Adrenal gland (tissue), 5 donors: Measurements from ENCODE around the gene ZNF302.

Source experiments
- POLR2A ChIP-seq, 2 donors: fragments of 450-650 bp; IDR thresholded peaks; one replicate each; pipeline ENCODE4 v1.6.1; 2017; ENCODE audit warnings: antibody characterized with exemption in 2 of 2, mild to moderate bottlenecking in 2 of 2, moderate library complexity in 1 of 2
- TF ChIP-seq, protein P1 (sequence below), 6 experiments: fragments of 450-650 bp in 4 of 6; fragments of 200-600 bp in 2 of 6; sonication (generic) in 1 of 6; IDR thresholded peaks; 1 replicate in 5 of 6; 2 replicates in 1 of 6; pipeline versions ENCODE4 v1.5.1 to v1.8.0; 2016 to 2021; ENCODE audit warnings: antibody characterized with exemption in 6 of 6, mild to moderate bottlenecking in 2 of 6, moderate library complexity in 1 of 6
- donor health status: DM: no; HTN: no; CAD: no.

DNA sequence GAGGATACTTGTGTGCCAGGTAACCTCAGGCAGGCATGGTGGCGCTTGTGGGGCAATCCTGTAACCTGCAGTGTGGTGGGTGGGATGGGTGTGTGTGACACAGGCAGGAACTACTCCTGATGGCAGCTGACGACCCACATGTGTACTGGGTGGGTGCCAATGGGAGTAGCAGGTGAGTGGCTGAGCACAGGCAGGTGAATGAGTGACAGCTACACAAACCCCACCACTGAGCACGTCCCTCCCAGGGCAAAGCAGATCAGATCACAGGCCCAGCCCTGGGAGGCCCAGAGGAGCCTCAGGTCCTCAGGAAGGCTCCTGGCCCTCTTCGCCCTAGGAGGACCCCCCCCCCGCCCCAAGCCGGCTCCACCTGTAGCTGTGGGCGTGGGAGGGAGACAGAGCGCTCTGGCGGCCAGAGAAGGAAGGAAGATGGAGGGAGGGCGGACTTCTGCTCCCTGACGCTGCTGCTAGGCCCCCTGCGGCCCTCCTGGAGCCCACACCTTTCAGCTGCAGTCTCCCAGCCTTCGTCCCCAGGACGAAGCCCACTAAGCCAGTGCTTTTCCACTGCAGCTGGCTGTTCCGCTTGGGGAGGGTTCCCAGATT, 55.2 kb downstream of the ZNF302 start:
- TF ChIP-seq, protein P1, sequence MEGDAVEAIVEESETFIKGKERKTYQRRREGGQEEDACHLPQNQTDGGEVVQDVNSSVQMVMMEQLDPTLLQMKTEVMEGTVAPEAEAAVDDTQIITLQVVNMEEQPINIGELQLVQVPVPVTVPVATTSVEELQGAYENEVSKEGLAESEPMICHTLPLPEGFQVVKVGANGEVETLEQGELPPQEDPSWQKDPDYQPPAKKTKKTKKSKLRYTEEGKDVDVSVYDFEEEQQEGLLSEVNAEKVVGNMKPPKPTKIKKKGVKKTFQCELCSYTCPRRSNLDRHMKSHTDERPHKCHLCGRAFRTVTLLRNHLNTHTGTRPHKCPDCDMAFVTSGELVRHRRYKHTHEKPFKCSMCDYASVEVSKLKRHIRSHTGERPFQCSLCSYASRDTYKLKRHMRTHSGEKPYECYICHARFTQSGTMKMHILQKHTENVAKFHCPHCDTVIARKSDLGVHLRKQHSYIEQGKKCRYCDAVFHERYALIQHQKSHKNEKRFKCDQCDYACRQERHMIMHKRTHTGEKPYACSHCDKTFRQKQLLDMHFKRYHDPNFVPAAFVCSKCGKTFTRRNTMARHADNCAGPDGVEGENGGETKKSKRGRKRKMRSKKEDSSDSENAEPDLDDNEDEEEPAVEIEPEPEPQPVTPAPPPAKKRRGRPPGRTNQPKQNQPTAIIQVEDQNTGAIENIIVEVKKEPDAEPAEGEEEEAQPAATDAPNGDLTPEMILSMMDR (IDR thresholded peaks at IDR 0.05): no peak
- no peak for TF ChIP-seq POLR2A (IDR thresholded peaks at IDR 0.05)
